Gastrocnemius medialis (tissue), 4 donors: ENCODE measurements around the gene ABCB4.

ENCODE experiments used
- POLR2A ChIP-seq, 2 donors: fragments of 450-650 bp; IDR thresholded peaks; one replicate each; pipeline ENCODE4 v1.6.1; 2017; ENCODE audit warnings: antibody characterized with exemption in 2 of 2, mild to moderate bottlenecking in 2 of 2, moderate library complexity in 2 of 2
- TF ChIP-seq, protein P1 (sequence below), 5 experiments: fragments of 450-650 bp in 3 of 5; fragments of 200-600 bp in 2 of 5; sonication (generic) in 2 of 5; IDR thresholded peaks in 4 of 5; conservative IDR thresholded peaks in 1 of 5; 1 replicate in 4 of 5; 2 replicates in 1 of 5; pipeline ENCODE4 v1.5.1; 2016 to 2019; ENCODE audit warnings: antibody characterized with exemption in 5 of 5, mild to moderate bottlenecking in 3 of 5, moderate library complexity in 3 of 5

DNA sequence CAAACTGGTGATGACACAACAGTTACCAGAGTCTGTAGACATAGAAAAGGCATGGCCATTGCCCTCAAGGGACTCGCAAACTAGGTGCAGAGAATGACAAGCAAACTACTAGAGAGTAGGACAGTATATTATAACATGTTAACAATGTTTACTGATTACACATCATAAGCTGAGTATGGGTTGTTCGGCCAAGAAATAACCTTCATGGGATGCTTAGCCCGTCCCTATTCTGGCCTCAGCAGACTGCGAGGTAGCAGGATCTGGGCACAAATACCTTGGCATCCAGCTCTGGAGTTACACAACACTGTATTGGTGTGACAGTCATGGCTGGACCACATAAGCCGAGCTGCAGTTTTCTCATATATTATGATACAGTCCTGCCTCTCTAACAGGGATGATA is 51.4 kb downstream of the ABCB4 start:
- no peak for TF ChIP-seq POLR2A (IDR thresholded peaks at IDR 0.05)
- TF ChIP-seq, protein P1, sequence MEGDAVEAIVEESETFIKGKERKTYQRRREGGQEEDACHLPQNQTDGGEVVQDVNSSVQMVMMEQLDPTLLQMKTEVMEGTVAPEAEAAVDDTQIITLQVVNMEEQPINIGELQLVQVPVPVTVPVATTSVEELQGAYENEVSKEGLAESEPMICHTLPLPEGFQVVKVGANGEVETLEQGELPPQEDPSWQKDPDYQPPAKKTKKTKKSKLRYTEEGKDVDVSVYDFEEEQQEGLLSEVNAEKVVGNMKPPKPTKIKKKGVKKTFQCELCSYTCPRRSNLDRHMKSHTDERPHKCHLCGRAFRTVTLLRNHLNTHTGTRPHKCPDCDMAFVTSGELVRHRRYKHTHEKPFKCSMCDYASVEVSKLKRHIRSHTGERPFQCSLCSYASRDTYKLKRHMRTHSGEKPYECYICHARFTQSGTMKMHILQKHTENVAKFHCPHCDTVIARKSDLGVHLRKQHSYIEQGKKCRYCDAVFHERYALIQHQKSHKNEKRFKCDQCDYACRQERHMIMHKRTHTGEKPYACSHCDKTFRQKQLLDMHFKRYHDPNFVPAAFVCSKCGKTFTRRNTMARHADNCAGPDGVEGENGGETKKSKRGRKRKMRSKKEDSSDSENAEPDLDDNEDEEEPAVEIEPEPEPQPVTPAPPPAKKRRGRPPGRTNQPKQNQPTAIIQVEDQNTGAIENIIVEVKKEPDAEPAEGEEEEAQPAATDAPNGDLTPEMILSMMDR (IDR thresholded peaks at IDR 0.05 in 4 of 5, conservative IDR thresholded peaks at IDR 0.05 in 1 of 5): no peak
